Right renal cortex interstitium (tissue), 3 donors: ENCODE results near the gene XCR1. TPM values are rescaled to one million over a fixed set of nuclear protein-coding genes. Genes with fewer than 3 reads are reported as not detected.

Experiments
- DNase-seq, 3 donors: peaks; one replicate each; pipeline ENCODE4 v3.0.0-alpha.2; 2013; ENCODE audit warnings: low read depth in 3 of 3, low spot score in 2 of 3
- polyA plus RNA-seq, 3 donors: library from polyadenylated mRNA; unstranded; fragments of 120-200 nt; gene quantifications; one replicate each; pipeline ENCODE4 v1.2.1, GENCODE V29; 2013; ENCODE audit not compliant: insufficient read length in 3 of 3

Gene XCR1
- polyA plus RNA-seq, 3 donors: 0.12 to 0.26 (median 0.18) TPM

DNA sequence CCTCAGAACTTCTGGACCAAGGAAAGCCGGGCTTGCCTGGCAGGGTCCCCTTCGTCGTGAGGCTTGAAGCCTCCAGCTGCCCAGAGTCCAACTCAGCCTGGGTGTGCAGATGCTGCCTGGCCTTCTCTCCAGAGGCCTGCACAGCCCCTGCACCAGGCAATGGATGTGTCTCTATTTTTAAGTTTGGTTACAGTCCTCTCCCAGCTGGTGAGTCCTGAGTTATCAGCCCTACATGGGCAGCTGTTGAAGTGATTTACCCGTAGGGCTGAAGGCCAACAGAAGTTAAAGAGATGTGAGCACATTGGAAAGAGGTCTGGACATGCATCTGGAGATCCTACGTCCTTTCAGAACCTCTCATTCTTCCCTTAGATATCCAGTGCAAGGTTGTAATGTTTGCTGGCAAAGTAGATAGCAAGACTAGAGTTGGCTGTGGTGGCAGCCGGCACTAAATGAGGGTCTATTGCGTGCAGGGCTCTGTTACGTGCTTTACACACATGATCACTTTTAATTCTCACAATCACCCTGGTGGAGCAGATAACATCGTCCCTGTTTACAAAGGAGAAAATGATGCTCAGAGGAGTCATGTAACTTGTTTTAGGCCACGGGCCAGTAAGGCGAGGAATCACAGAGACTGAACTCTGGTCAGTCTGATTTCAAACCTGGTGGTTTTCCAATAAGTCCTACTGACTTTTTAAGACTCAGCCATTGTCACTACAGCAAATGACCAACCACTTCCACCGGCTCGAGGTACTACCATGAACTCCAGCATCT, 41.6 kb downstream of the XCR1 start:
- no peak for DNase-seq

DNA sequence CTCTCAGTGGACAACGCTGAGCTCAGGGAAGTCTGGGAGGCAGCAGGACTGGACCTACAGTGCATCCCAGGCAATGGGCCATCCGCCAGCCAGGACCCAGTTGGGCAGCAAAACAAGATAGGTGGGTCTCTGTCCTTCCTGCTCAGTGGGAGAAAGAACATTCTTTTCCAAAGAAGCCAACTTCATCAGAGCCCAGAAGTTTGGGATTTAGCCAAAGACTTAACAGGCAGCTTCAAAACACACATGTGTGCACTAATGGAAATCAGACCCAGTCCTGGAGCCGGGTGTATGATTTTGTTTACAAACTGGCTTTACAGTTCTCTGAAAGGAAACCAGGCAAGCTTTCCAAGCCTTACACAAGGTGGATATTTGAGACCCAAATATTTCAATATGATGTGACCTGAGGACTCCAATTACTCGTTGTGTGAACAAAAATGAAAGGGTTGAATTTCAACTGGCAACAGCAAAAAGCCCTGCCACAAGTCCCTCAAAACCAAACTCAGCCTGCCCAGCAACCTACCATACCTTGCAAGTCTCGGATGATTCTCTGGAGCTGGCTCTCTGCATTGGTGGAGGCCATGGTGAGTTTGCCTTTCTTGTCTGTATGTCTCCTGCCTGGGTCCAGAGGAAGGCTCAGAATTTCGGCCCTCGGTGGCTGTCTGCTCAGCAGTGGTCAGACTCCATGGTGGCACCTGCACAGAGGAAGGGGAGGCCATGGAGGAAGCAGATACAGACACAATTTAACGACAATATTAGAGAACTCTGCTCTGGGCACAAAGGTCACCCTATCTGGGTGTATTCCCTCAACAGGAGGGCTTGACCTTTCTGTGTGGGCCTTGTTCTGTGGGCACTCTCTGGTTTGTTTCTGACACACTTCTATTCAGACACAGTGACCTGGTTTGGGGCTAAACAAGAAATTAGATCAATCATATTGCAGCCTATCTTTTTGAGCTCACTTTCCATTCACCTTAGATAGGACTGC, 42.7 kb downstream of the XCR1 start:
- DNase-seq: no peak

DNA sequence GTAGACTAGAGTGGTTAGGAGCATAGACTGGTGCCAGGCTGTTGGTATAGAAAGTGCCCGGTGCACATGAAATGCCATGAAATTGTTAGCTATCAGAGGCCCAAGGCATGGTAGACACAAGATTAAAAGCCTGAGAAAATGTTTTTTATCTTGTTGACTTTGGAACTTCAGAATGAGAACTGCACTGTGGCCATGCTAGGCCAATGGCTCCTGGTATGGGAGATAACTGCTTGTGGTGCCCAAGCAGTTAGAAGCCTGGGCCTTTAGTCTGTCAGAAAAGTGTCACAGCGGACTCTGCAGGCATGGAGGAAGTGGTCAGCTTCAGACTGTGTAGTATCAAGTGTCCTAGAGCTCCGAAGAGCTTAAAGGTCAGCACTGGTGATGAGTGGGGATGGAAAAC, 43.5 kb downstream of the XCR1 start:
- DNase-seq: no peak

- no peak for DNase-seq
Measured at GRCh38 chr3:45981346-45982074, 45.8 kb downstream of the XCR1 start.

- no peak for DNase-seq
Measured at GRCh38 chr3:45980819-45981218, 46.5 kb downstream of the XCR1 start.

DNA sequence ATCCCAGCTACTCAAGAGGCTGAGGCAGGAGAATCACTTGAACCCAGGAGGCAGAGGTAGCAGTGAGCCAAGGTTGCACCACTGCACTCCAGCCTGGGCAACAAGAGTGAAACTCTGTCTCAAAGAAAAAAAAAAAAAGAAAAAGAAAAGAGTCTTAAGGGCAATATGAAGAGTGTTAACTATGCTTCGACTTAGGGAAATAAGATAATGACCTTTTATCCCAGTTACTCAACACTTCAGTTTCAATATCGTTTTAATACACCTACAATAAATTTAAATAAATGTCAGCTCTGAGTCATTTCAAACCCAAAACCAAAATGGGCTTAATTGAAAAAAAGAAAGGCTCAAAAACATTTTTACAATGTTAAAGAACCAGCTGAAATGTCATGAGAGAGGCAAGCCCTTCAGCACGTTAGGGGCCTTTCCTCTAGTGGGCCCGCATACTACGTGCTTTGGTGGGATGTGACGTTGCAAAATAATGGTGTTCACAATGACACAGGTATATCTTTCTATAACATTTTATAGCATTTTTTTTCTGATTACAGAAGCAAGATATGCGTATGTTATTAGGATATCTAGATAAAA, 47.0 kb downstream of the XCR1 start:
- no peak for DNase-seq

- no peak for DNase-seq
Measured at GRCh38 chr3:45979378-45979777, 47.9 kb downstream of the XCR1 start.

GRCh38 chr3:45978006-45978761, 49.1 kb downstream of the XCR1 start:
- DNase-seq: no peak

- DNase-seq: no peak
Measured at GRCh38 chr3:45976191-45977091, 50.8 kb downstream of the XCR1 start.

GRCh38 chr3:45975686-45976085, 51.6 kb downstream of the XCR1 start:
- DNase-seq: no peak

GRCh38 chr3:45974686-45975085, 52.6 kb downstream of the XCR1 start:
- no peak for DNase-seq

DNA sequence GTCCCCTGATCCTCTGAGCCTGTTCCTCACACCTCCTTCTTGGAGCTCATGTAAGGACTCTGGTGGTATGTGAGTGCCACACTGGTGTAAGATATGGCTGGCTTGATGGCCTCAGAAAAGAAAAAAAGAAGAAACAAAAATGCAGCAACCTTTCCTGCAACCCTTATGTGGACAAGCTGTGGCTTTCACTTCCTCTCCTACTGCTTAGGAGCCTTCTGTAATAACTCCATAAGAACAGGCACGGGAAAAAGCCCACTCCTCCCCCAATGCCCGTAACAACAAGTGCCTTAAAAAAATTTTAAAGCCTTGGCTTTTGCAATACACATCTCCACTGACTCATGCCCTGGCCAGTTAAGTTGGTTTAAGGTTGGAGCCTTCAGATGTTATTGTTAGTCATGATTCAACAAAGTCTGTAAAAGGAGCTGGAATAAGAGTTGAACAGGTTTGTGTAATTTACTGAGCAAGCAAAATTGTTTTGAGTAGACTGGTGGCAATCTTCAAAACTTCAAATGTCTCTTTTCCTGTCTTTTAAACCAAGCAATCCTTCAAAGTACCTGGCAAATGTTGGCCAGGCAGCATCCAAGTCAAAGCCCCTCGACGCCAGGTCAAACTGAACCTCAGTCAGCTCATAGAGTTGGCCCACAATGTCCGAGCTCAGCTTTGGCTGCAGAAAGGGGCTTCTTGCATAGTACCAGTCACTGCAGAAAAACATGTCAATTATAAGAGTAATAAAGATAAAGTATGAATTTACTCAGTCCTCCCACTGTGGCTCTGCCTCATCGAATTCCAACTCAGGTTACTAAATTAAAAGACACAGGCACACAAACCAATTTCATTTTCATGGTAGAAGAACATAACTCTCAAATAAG, 54.5 kb downstream of the XCR1 start:
- no peak for DNase-seq

DNA sequence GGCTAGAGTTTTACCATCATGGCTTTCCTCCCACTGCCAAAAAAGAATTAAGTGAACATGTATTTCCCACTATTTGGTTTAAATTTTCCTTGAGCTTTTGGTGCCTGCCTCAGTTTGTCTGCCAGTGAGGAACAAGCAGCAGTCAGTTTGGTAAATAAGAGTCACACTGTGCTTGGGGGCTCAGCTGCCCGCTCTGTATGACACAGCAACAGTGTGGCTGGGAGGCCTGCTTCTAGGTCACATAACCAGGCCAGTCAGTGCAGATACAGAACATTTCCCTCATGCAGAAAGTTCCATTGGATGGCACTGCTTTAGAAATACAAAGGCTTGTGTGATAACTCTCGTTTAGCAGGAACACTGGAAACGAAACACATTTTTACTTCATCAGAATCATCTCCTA, 57.3 kb downstream of the XCR1 start:
- no peak for DNase-seq

- DNase-seq: no peak
Measured at GRCh38 chr3:45969116-45969515, 58.2 kb downstream of the XCR1 start.

DNA sequence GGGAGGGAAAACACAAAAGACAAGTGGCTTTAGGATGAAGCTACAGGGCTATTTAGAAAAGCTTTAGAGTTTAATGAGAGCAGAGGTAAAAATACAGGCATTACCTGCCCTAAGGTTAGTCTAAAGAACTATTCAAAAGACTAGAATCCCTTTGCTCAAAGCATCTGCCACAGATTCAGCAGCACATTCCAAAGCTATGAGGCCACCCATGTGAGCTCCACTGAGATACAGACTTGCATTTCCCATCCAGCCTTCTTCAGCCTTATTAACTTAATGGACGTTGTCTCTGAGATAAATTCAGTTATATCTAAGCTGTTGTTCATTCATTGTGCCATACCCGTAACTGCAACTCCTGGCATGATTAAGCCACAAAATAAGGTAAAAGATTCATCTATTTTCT, 58.6 kb downstream of the XCR1 start:
- no peak for DNase-seq

DNA sequence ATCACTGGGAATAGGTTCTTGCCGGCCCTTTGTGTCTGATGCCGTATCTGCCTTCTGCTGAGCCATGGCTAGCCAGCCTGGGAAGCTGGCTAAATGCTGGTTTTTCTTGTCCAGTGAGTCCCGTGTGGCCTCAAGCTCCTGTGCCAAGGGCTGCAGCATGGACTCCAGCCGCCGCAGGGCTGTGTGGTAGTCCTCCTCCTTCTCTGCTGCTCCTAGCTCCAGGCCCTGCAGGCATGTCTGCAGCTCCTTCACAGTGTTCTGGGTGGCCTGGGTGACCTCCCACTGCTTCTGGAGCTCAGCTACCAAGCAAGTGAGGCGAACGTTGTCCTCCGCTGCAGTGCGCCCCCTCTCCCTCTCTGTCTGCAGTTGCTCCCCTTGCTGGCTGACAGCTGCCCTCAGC, 59.1 kb downstream of the XCR1 start:
- no peak for DNase-seq

- no peak for DNase-seq
Measured at GRCh38 chr3:45967724-45968123, 59.6 kb downstream of the XCR1 start.
